ENCODE results near the gene TACC2. TPM values are rescaled to one million over a fixed set of nuclear protein-coding genes. Genes with fewer than 3 reads are reported as not detected.

TACC2 gene
- total and polyA plus RNA-seq, 9 of the 15 experiments (the other 6 are each of a cell fraction or from before 2014, with no cell fraction given): under 0.01 to 0.35 (median 0.03) TPM; not detected in 6

DNA sequence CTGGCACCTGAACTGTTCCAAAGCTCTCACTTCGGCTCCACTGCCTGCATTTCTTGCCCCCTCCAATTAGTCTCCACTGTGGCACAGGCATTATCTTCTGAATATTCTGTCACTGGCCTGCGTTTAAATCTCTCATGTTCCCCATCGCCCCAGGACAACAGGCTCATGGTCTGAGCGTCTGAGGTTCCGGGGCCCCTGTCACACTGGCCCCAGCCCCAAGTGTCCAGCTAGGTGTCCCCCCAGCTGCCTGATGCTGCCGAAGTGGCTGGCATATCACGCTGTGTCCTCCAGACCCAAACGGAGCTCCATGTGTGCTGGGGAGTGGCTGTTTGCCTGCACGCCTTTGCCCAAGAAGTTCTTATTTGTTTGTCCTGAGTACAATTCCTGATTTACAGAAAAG, 135.4 kb downstream of the TACC2 start:
- POLR2A ChIA-PET: no interaction called here
- H3K9ac ChIP-seq (ENCODE audit: insufficient read depth in 1 of 2, low read depth in 2 of 2, low read length in 2 of 2): no peak overlapping the region
- no peak for FAIRE-seq
- H3K4me3 ChIP-seq: no peak overlapping the region
- TF ChIP-seq ZNF717 (CRISPR knock-in tag; IDR thresholded peaks at IDR 0.05): no peak
- H3K36me3 ChIP-seq (ENCODE audit: control insufficient read depth, insufficient read depth, low read length): no peaks in the 10 kb centered on the region
- H3K4me1 ChIP-seq (replicated peaks in 1 of 2; ENCODE audit: control insufficient read depth in 2 of 2, insufficient read depth in 2 of 2, low read length in 2 of 2): no peaks in the 10 kb centered on the region
- no peaks in the 10 kb centered on the region for H3K9me1 ChIP-seq (ENCODE audit: control insufficient read depth, insufficient read depth, low read length)
- intact Hi-C loops (cut with micrococcal nuclease): no loop called here
- no TSS peak for BruUV-seq (replicated peaks)
- in situ Hi-C loops (cut with MboI): no loop called here
- H3K27me3 ChIP-seq (ENCODE audit: control insufficient read depth in 2 of 2, insufficient read depth in 2 of 2, low read length in 2 of 2): peaks cover 2 to 37% of the 10 kb centered on the region in 2 experiments; a peak in 4 of 5 replicates
- H3K27ac ChIP-seq (ENCODE audit: extremely low read depth, low read depth, low read length): no peak overlapping the region
- H4K20me1 ChIP-seq (replicated peaks; ENCODE audit: control insufficient read depth, insufficient read depth, low read length): no peaks in the 10 kb centered on the region; the same call in 1 of the 2 replicates
- WGBS (ENCODE audit: insufficient coverage, low coverage, missing lambda C conversion rate): 2% methylated on average over 8 of the region's 9 CpGs
- no peak overlapping the region for H3K4me2 ChIP-seq (ENCODE audit: insufficient read depth, low read length)
- CTCF ChIA-PET (ENCODE audit: low intra/inter-chr PET ratio): no interaction called here
- no peak for ATAC-seq
- no peak for DNase-seq (ENCODE audit: extremely low read depth in 1 of 4, low spot score in 3 of 4)
- H3K79me2 ChIP-seq (ENCODE audit: control insufficient read depth, insufficient read depth, low read length): no peaks in the 10 kb centered on the region
- H3K9me3 ChIP-seq (replicated peaks; ENCODE audit: control insufficient read depth, insufficient read depth, low read depth, low read length): no peaks in the 10 kb centered on the region
- no peak overlapping the region for H2AFZ ChIP-seq (ENCODE audit: low read depth, low read length)

DNA sequence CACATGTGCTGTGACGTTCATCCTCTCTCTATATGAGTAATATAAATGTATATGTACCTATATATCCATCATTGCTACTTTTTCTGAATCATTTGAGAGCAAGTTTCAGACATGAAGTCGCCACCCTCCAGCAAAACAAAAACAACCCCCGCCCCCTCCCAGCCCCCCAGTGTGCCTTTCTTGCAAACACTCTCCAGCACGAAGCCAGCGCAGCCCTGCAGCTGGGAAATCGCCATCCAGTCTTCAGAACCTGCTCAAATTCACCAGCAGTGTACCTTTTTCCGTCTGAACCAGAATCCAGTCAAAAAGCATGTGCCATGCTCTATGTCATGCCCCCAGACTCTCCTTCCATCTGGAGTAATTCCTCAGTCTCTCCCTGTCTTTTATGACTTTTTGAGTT, 135.8 kb downstream of the TACC2 start:
- intact Hi-C loops (cut with micrococcal nuclease) (no loop called here), in situ Hi-C loops (cut with MboI) (loop anchor here (25.0 kb wide), 1 partner anchor 312 kb away; no protein-coding TSS in a partner anchor)
- Histone ChIP-seq H4K20me1 (replicated peaks; ENCODE audit: control insufficient read depth, insufficient read depth, low read length) (no peaks in the 10 kb centered on the region; the same call in 1 of the 2 replicates), H3K9ac (ENCODE audit: insufficient read depth in 1 of 2, low read depth in 2 of 2, low read length in 2 of 2) (no peak overlapping the region), H3K27ac (ENCODE audit: extremely low read depth, low read depth, low read length) (no peak overlapping the region), H3K9me1 (ENCODE audit: control insufficient read depth, insufficient read depth, low read length) (no peaks in the 10 kb centered on the region), H2AFZ (ENCODE audit: low read depth, low read length) (no peak overlapping the region), H3K4me3 (no peak overlapping the region), H3K9me3 (replicated peaks; ENCODE audit: control insufficient read depth, insufficient read depth, low read depth, low read length) (no peaks in the 10 kb centered on the region), H3K4me1 (replicated peaks in 1 of 2; ENCODE audit: control insufficient read depth in 2 of 2, insufficient read depth in 2 of 2, low read length in 2 of 2) (no peaks in the 10 kb centered on the region), H3K36me3 (ENCODE audit: control insufficient read depth, insufficient read depth, low read length) (no peaks in the 10 kb centered on the region), H3K27me3 (ENCODE audit: control insufficient read depth in 2 of 2, insufficient read depth in 2 of 2, low read length in 2 of 2) (peaks cover 2 to 34% of the 10 kb centered on the region in 2 experiments; a peak in 4 of 5 replicates), H3K79me2 (ENCODE audit: control insufficient read depth, insufficient read depth, low read length) (no peaks in the 10 kb centered on the region), H3K4me2 (ENCODE audit: insufficient read depth, low read length) (no peak overlapping the region)
- TF ChIP-seq, protein P1, sequence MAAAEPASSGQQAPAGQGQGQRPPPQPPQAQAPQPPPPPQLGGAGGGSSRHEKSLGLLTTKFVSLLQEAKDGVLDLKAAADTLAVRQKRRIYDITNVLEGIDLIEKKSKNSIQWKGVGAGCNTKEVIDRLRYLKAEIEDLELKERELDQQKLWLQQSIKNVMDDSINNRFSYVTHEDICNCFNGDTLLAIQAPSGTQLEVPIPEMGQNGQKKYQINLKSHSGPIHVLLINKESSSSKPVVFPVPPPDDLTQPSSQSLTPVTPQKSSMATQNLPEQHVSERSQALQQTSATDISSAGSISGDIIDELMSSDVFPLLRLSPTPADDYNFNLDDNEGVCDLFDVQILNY (CRISPR knock-in tag; IDR thresholded peaks at IDR 0.05): no peak
- TF ChIP-seq, protein P2, sequence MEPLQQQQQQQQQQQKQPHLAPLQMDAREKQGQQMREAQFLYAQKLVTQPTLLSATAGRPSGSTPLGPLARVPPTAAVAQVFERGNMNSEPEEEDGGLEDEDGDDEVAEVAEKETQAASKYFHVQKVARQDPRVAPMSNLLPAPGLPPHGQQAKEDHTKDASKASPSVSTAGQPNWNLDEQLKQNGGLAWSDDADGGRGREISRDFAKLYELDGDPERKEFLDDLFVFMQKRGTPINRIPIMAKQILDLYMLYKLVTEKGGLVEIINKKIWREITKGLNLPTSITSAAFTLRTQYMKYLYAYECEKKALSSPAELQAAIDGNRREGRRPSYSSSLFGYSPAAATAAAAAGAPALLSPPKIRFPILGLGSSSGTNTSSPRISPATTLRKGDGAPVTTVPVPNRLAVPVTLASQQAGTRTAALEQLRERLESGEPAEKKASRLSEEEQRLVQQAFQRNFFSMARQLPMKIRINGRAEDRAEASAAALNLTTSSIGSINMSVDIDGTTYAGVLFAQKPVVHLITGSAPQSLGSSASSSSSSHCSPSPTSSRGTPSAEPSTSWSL (CRISPR knock-in tag; IDR thresholded peaks at IDR 0.05; ENCODE audit: borderline replicate concordance): no peak
- no peak for TF ChIP-seq CEBPB (tag; IDR thresholded peaks at IDR 0.05)
- no peak for FAIRE-seq
- no peak for DNase-seq (ENCODE audit: extremely low read depth in 1 of 4, low spot score in 3 of 4)
- POLR2A ChIA-PET: no interaction called here
- WGBS (ENCODE audit: insufficient coverage, low coverage, missing lambda C conversion rate): 0% methylated on average over 7 of the region's 7 CpGs
- CTCF ChIA-PET (ENCODE audit: low intra/inter-chr PET ratio): no interaction called here
- ATAC-seq: no peak
- no TSS peak for BruUV-seq (replicated peaks)
